Ovary (tissue), 3 donors: ENCODE measurements around the gene EXTL1.

Source experiments
- EP300 ChIP-seq: sonication (generic); formaldehyde crosslinking; IDR thresholded peaks from one replicate; pipeline ENCODE4 v1.6.1; 2017; ENCODE audit warnings: antibody characterized with exemption
- POLR2A ChIP-seq: fragments of 450-650 bp; IDR thresholded peaks from one replicate; pipeline ENCODE4 v1.6.1; 2017; ENCODE audit warnings: antibody characterized with exemption, mild to moderate bottlenecking, moderate library complexity
- TF ChIP-seq, protein P1 (sequence below), 3 donors: fragments of 450-650 bp in 2 of 3; fragments of 200-600 bp in 1 of 3; IDR thresholded peaks; one replicate each; pipeline versions ENCODE4 v1.5.1 to v1.8.0; 2016 to 2022; ENCODE audit warnings: antibody characterized with exemption in 3 of 3, mild to moderate bottlenecking in 1 of 3
- donor health status: DM: no; HTN: no; CAD: no.

DNA sequence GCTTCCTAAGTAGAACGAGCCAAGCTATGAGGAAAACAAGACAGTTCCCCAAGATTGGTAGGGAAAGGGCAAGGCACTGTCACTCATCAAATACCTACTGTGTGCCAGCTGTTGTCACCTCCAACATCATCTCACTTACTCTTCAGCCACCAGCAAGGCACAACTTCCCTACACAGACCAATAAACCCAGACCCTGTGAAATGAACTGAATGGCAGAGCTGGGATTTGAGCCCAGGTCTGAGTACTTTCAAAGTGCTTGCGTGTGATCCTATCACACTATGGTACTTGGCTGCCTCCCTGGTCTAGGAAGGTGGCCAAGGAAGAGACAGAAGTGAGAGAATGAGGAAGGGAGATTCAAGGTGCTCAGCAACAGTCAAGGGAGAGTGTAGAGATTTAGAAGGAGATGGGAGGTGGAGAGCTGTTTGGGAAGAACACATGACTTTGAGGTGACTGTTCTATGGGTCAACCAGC is 62.6 kb downstream of the EXTL1 start:
- TF ChIP-seq, protein P1, sequence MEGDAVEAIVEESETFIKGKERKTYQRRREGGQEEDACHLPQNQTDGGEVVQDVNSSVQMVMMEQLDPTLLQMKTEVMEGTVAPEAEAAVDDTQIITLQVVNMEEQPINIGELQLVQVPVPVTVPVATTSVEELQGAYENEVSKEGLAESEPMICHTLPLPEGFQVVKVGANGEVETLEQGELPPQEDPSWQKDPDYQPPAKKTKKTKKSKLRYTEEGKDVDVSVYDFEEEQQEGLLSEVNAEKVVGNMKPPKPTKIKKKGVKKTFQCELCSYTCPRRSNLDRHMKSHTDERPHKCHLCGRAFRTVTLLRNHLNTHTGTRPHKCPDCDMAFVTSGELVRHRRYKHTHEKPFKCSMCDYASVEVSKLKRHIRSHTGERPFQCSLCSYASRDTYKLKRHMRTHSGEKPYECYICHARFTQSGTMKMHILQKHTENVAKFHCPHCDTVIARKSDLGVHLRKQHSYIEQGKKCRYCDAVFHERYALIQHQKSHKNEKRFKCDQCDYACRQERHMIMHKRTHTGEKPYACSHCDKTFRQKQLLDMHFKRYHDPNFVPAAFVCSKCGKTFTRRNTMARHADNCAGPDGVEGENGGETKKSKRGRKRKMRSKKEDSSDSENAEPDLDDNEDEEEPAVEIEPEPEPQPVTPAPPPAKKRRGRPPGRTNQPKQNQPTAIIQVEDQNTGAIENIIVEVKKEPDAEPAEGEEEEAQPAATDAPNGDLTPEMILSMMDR (IDR thresholded peaks at IDR 0.05) = no peak
- TF ChIP-seq POLR2A = no peak
- TF ChIP-seq EP300 = no peak
